ENCODE data around the gene MPPED2.

- TF ChIP-seq CTCF (optimal IDR thresholded peaks at IDR 0.05 in 1 of 3, IDR thresholded peaks at IDR 0.05 in 1 of 3, conservative IDR thresholded peaks at IDR 0.05 in 1 of 3; ENCODE audit: extremely low read depth in 1 of 3, insufficient read depth in 2 of 3, low read length in 3 of 3) (no peak), EZH2 (IDR thresholded peaks at IDR 0.05; ENCODE audit: low read length) (no peak)
Measured at GRCh38 chr11:30526558-30526957, 59.6 kb downstream of the MPPED2 start.

Measured in keratinocyte (primary cell).